GM21528 (cell line): ENCODE measurements around the gene PAX8.
"Not testable (repeated sequence)": the region's sequence is repeated elsewhere in the genome, so short reads cannot be mapped to it uniquely, and the experiment has no call there.

Source experiments
- ATAC-seq: cut with Tn5 transposase; IDR thresholded peaks from one replicate; pipeline ENCODE4 v1.9.1; 2021; ENCODE audit warnings: mild to moderate bottlenecking, moderate library complexity; ENCODE audit not compliant: unreplicated experiment, low FRiP score

PAX8 gene

DNA sequence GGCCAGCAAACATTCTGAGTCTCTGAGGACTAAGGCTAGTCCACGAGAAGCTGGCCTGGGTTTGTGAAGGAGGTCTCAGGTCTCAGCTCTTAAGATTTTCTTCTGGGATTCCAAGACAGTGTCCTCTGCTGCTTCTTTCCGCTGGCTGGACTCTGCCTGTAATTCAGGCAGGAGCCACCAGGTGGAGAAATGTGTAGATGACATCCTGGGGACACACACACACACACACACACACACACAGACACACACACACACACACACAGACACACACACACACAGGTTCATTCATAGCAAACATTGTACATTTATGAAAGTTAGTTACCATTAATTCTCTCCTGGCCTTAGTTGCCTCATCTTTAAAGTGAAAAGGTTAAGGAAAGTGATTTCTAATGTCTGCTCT, 18.9 kb upstream of the PAX8 start:
- ATAC-seq = not testable (repeated sequence)

DNA sequence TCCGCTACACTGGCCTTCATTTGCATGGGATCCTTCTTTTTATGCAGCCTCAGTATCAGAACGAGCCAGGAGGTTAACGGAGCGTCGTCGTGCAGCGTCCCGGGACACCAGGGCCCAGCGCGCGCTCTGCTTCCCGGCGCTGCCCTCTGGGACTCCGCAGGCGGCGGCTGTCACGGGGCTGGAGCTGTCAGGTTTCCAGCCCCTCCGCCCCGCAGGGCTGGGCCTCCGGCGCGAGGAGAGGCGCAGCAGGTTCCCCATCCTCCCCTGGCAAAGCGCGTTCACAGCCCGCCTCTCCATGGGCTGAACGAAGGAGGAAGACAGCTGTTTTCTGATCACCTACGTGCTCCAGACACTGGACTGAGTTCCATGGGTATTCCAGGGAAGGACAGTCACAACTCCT, 12.5 kb upstream of the PAX8 start:
- ATAC-seq = no peak

DNA sequence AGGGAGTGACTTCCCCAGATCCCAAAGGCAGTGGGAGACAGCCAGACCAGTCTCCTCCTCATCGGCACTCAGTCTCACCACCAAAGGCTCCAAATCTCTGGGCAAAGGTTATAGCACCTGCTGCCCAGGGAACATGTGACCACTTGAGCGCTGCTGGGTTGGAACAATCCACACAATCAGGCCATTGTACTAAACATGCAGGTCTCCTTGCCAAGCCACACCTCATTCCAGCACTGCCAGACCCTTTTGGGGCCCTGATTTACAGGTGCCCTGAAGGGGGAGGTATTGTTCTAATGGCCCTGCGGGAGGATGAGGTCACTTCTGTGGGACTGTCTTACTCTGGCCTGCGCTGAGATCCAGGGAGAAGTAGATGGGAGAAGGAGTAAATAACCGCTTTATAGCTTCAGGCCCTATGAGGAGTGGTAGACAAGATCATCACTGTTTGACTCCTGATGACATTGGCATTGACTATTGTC, 10.0 kb upstream of the PAX8 start:
- ATAC-seq = not testable (repeated sequence)

DNA sequence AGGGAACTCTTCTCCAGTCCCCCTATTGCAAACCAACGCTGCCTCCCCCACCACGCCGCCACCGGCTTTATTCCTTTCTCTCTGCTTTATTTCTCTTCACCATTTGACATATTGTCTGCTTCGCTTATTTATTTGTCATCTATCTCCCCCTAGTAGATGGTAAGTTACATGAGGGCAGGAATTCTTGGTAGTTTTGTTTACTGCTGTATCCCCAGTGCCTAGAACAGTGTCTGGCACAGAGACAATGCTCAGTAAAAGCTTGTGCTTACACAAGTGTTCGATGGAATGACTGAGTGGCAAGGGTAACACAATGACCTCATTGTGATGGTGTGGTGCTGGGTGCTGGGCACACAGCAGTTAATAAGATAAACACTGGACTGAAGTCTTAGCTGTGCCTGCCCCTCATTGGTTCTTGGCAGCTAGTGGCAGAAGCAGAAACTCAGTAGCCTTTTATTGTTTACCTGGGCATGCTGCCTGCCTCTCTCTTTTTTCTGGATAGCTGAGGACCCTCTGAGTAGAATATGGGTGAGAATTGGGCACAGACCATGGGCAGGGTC, 9.5 kb upstream of the PAX8 start:
- not testable (repeated sequence) for ATAC-seq

DNA sequence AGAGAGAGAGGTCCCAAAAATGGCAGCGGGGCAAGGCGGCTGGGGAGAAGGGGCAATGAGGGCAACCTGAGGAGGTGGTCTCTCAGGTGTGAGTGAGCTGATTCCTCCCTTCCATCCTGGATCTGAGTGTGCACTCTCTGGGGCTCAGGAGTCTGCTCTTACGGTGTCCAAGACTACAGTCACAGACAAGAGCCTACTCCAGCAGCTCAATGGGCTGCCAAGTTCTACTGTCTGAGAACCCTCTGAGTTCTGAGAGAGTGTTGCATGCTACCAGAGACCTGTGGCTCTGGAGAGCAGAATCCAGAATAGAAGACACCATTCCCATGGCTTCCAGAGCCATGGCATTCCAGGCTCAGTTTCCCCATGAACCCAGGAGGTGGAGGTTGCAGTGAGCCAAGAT, 7.1 kb upstream of the PAX8 start:
- no peak for ATAC-seq

DNA sequence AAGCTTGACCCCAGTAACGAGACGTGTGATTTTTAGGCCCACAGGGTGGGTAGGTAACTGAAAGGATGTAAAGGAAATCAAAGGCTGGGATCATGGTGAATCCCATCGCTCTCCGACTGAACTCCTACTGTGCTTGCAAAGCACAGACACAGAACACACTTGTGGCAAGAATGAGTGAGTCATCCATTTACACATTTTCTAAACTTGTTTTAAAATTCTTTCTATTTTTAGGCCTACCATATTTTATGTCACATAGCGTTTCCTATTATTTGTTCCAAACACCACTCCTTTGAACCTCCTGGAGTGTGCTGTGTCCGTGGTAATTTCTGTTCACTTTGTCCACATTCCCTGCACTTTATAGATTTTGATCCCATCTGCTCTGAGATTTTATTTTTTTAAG, 6.3 kb upstream of the PAX8 start:
- not testable (repeated sequence) for ATAC-seq

DNA sequence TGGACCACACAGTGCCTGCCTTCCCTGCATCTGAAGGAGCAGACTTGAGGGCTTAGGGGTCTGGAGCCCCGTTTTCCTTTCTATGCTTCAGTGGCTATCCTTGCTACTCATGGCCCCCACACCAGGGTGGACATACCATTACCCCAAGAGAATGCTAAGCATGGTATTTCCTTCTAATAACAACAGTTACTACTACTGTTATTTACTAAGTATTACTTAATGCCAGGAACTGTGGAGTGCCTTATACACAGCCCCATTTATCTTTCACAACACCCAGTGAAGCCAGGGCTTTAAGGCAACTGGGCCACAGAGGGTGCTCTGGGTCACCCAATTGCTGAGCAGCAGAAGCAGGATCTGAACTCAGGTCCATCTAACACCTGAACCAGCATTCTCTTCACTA, 5.8 kb upstream of the PAX8 start:
- ATAC-seq = no peak

DNA sequence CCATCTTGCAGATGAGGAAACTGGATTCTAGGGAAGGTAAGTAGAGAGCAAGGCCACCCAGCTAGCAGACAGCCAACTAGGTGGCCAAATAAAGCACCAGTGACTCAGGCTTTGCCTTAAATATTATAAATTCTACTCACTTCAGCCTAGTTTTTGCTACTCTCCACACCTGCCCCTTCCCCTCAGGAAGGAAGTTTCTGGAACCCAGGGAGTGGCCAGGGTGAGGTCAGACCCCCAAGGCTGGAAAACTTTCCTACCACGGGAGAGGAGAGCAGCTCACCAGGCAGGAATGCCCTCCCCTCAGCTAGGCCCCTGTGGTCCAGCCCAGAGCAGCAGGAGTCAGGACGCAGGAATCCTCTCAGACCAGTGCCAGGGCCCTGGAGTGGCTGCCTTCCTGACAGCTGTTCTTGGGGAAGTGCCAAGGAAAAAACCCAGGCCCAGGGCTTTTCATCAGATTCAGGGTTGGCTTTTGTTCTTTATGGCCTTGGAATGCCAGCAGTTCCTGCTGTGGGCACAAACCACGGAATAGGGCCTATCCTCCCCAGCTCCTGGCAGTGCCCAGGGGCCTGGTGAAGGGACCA, 5.1 kb upstream of the PAX8 start:
- no peak for ATAC-seq

DNA sequence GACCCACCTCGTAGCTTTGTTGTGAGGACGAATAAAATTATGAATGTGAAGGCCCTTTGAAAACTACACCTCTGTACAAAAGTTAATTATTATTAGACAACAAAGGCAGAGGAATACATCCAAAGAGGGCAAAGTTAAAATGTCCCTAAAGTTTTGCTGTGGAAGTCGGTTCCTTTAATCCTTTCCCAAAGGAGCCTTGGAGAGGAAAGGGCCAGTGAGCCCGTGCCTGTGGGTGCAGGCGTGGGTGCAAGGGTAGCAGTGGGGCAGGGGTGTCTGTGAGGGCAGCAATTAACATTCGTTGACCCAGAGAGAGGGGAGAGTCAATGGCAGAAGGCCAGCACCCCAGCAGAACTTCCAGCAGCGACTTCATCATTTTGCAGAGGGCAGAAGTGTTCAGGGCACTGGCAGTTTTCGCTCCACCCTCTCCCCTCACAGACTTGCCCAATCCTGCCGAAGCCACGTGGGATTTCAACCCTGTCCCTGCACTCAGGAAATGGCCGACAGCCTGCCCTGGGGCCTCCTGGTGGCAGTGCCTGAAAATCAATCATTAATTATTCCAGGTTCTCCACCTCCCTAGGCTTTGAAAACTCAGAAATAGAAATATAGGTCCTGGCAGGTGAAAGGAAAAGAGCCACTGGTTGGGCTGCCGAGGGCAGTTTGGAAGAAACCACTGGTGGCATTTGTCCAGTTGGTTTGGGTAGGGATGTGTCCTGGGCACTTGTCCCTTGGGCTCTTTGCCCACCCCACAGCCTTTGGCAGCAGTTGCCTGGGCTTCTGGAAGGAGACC, 4.2 kb upstream of the PAX8 start:
- no peak for ATAC-seq

DNA sequence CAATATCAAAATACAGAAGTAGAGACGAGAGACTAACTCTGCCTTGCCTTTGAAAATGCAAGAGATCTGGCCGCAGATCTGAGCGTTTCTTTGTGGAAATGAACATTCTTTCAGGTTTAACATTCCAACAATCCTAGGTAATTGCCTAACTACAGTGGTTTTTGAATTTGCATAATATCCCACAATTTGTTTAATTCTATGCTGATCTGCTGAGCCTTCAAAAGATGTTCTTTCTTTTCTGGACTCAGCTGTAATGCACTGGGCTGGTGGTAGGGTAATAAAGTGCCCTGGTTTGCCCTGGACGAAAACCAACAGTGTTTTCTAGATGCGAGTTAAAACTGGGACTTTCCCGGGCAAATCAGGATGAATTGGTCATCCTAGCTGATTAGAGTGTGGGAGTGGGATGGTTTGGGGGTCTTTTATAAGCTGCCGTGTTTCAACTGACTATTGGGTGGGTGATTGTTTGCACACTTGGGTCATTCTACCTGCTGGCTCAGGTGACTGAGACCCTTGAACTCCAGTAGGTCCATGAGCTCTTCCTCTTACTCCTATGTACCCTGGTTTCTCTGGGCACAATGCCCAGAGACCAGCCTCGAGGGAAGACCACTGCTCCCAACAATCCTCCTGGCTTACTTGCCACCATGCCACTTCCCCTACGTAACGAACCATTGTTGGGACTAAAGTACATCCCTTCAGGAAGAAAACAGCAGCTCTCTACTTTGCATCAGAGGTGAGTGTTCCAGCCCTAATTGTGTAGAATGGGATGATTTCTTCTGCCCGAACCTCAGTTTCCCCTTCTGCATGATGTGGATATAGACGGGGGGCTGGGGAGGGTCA, 3.4 kb upstream of the PAX8 start:
- ATAC-seq = no peak

DNA sequence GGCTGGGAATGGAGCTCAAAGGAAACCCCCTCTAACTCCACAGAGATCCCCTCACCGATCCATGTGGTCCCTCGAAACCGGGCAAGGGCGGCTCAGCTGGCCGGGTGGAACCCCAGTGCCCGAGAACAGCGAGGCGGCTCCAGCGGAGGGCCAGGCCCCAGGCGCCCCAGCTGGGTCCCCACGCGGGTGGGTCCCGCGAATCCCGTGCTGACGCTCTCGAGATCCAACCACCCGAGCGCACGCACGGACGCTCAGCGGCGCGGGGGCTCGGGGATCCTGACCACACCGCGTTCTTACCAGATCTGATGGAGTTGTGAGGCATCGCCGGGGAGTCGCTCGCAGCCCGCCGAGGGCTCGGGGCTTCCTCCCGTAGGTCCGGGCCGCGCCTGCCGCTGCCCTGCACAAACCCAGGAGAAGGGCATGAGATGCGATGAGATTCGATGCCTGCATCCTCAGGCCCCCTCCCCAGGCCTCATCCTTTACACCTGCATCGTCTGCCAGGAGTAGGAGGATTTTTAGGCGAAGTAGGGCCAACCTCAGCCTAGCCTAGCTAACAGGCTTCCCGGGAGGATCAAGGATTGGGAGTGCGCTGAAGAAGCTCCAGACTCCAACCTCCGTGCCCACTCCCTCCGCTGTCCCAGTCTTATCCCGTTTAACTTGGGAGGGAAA, 514 bp downstream of the PAX8 start:
- ATAC-seq = no peak

DNA sequence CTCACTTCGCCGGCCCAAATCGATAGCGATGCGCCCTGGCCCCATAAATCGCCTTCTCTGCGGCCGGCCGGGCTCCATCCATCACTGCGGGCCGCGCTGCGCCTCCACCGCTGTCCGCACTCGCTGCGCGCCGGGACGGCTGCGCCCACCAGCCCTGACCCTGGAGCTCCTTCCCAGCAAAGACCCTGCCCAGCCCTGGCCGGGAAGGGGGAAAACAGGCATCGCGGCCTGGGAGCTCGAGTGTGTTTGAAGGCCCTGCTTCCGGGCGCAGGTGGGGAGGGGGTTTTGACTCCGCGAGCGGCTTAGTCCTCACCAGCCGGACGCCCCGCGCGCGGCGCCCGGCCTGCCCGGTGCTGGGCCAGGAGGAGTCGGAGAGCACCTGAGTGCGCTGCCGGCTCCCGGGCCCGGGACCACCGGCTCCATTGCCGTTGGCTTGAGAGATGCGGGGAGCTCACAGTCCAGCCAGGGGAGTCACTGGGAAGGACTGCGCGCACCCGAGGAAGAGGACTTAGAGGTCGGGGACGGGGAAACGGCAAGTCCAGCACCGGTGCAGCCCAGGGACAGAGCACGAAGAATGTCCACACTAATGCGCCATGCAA, 1.1 kb downstream of the PAX8 start:
- ATAC-seq = no peak

DNA sequence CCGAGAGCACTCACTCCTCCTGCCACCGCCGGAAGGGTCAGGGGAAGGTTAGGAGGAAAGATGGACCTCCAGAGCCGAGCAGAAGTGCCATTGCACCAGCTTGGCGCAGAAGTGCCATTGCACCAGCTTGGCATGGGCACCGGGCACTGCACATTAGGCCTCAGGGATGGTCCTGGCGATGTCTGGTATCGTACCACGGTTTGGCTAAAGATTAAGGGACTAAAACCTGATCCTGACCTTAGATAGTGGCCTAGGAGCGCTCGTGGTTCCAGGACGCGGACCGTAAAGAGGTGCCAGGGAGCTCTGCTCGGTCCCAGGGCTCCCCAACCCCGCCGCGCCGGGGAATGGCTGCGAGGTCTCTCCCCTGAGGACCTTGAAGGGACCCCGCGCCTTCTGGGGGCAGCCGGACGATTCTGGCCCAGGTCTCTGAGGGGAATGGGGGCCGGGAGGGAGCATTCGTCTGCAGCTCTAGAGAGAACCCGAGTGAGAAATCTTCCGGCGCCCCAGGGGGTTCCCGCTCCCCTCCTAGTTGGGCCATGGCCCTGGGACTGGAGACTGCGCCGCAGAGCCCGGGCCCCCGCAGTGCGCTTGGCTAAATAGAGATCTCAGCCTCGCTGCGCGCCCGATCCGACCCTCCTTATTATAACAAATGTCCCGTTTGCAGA, 1.8 kb downstream of the PAX8 start:
- ATAC-seq = no peak

DNA sequence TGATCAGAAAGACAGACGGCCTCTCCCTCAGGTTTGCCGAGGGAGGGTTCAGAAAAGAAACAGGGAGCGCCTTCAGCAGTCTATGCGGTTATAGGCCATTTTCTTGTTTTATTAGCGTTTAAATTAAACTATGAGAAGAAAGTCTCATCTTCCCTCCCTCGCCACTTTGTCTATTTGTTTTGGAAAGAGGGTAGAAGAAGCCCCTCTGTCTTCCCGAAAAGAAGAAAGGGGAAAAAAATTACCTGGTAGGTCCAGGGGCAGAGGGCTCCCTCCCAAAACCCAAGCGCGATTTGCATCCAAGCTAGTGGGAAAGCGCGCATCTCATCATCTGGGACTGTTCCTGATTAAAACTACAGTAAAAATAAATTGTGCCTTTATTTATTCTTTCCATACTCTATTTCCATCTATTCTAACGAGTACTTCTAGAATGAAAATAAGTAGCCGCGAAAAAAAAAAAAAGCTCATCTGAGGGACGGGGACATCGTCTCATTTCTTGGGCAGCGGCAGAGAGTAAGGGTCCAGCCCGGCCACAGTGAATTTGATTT, 2.4 kb downstream of the PAX8 start:
- ATAC-seq = no peak

DNA sequence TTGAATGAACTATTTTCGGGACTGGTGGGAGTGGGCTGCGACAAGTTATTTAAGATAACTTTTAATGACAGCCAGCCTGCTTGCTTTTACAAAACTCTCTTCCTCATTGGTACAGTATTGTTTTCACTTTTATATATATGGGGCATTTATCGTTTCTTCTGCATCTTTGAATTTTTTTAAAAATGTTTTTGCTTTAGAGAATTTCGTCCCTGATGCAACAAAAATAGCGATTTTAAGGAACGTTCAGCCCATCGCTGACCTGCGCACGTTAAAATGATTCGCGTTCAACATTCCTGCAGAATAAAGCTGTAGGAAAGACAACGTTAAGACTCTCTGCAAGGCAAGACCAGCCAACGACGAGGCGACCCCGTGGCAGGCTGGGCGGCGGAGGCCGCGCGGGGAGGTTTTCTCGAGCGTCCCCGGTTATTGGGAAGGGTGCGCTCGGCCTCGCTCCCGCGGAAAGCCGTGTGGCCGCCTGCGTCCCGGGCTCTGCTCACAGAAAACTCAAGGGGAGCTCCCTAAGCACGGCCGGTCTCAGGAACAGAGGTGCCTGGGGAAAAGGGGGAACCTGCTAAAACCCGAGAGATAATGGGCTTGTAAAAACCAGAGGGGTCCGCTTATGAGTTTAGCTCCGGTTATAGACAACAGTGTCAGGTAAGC, 3.0 kb downstream of the PAX8 start:
- no peak for ATAC-seq

DNA sequence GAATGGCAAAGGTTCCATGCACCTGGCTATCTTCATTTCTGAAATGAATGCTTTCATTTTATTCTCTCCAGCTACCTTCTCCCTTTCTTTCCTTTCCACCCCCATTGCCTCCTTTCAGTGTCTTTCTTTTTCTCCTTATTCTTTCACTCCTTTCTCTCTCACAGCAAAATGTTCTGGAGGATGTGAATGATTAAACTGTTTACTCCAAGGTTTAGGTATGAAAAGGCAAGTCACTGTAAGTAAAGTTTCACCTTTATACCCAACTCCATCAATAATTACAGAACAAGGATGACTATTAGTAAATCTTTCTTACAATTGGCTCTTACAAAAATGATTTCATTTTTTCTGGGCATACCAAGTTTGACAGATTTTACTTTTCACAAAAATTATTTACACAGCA, 4.3 kb downstream of the PAX8 start:
- no peak for ATAC-seq

DNA sequence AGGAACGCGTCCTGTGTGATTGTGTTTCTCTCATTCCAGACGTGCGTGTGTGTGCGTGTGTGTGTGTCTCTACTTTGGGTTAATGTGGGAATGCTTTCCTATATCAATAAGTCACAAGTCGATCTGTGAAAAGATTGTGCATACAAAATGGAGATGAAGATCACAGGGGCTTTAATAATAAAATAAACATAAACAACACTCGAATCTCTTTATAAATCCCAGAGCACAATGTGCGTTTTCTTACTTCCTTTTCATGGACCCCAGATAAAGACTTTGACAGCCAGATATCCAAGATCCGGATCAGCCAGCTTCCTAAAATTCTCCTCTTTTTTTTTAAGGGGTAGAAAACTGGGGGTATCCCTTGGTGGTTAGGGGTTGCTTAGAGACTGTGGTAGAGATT, 4.7 kb downstream of the PAX8 start:
- no peak for ATAC-seq

DNA sequence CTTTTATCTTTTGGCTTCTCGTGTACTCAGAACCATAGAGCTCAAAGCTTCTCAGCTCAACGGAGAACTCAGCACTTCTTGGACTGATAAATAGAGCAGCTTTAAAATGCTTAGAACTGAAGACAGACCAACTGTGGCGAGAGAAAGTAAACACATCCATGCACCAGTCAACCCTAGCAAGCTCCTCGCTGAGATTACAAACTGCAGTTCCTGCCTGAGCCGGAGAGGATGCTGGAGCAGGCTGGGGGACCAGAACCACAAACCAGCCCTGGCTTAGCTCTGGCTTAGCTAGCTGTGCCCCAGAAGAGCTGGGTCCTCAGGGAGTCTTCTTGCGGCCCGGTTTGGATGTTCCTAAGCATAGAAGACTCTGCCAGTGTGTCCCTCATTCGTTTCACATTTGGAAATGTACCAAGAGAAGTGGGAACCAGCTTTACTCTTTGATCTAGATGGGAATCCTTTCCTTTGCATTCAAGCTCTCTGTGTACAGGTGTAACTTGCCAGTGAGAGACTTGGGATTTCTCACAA, 5.6 kb downstream of the PAX8 start:
- no peak for ATAC-seq

DNA sequence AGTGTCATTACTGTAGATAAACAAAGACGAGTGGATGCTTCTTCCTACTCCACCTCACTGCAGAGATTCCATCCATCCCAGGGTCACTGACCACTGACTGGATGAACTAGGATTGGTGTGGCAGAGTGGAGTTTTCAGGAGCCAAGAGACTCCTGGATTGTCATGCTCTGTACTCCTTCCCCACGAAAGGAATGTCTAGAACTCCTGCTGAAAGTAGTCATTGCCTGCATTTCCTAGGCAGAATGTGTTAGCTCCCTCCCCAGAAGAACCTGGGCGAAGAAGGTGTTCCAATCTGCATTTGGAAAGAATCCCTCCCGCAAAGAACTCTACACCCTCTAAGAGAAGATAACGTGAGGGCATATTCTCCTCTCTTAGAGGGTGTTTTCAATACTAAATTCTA, 6.2 kb downstream of the PAX8 start:
- no peak for ATAC-seq
